HCT116 (cell line): Measurements from ENCODE around the gene ZSCAN2. TPM values are rescaled to one million over a fixed set of nuclear protein-coding genes. Genes with fewer than 3 reads are reported as not detected.
A peak's percentile ranks its signal among the peaks of the same experiment; 100 is the strongest.

Experiments used
- ATAC-seq: fragments of 200-7000 bp; cut with Tn5 transposase; 2 replicates; pipeline ENCODE4 v1.9.1; 2020; ENCODE audit warnings: mild to moderate bottlenecking, moderate library complexity
- BruUV-seq: library from RNA; stranded (reverse); fragments of 400-500 nt; replicated peaks from 2 replicates; lab custom pipeline; 2021; lab: Mats Ljungman, UMichigan
- CTCF ChIA-PET: fragments of 300-600 bp; sonication (Branson Sonifier 250); formaldehyde crosslinking; loops from one replicate; lab custom pipeline; 2021; ENCODE audit warnings: antibody characterized with exemption; lab: Charles Lee
- POLR2A ChIA-PET: fragments of 300-600, 350-600 bp; sonication (Branson Sonifier 250); formaldehyde crosslinking; loops from one replicate; lab custom pipeline; 2021; ENCODE audit warnings: antibody characterized with exemption; lab: Charles Lee
- RAD21 ChIA-PET, 2 experiments: fragments of 300-600 bp; sonication (Branson Sonifier 250); formaldehyde crosslinking; loops; one replicate each; lab custom pipeline; 2023; ENCODE audit warnings: low total read pairs in 2 of 2; ENCODE audit not compliant: uncharacterized antibody in 2 of 2, unreplicated experiment in 2 of 2, low non-redundant PET in 1 of 2; lab: Charles Lee
- DNase-seq: peaks from one replicate; pipeline ENCODE4 v3.0.0-alpha.2; 2010; ENCODE audit warnings: low read depth, low spot score
- H2AFZ ChIP-seq: fragments of 200-600 bp; shearing (Covaris generic), sonication (generic); 2 replicates; pipeline ENCODE4 v1.6.1; 2017; ENCODE audit warnings: low read depth, mixed run types, mixed read lengths, antibody characterized with exemption, low read length; ENCODE audit not compliant: poor library complexity, severe bottlenecking
- H3K27ac ChIP-seq: 2 replicates; pipeline ENCODE4 v1.5.1; 2012; ENCODE audit warnings: low read depth, low read length
- H3K27me3 ChIP-seq: fragments of 200-600 bp; sonication (generic); 2 replicates; pipeline ENCODE4 v1.6.1; 2016; ENCODE audit warnings: mixed run types, low read length, mixed read lengths; ENCODE audit not compliant: insufficient read depth
- H3K36me3 ChIP-seq, 2 experiments: fragments of 200-500 bp in 1 of 2; fragments of 200-600 bp in 1 of 2; sonication (Bioruptor generic) in 1 of 2; sonication (generic) in 1 of 2; 2 replicates each; pipeline versions ENCODE4 v1.5.1 to v1.6.1; 2014 to 2016; ENCODE audit warnings: low read length in 2 of 2, inconsistent platforms in 1 of 2, mixed read lengths in 1 of 2, mixed run types in 1 of 2; ENCODE audit not compliant: insufficient read depth in 2 of 2, control insufficient read depth in 1 of 2
- H3K4me1 ChIP-seq, 2 experiments: fragments of 200-600 bp in 1 of 2; sonication (generic) in 1 of 2; 2 replicates each; pipeline versions ENCODE4 v1.5.1 to v1.6.1; 2012 to 2017; ENCODE audit warnings: low read length in 2 of 2, inconsistent platforms in 1 of 2, mild to moderate bottlenecking in 1 of 2, mixed read lengths in 1 of 2, mixed run types in 1 of 2, moderate library complexity in 1 of 2; ENCODE audit not compliant: insufficient read depth in 2 of 2, control insufficient read depth in 1 of 2
- H3K4me2 ChIP-seq: fragments of 200-600 bp; sonication (generic); 2 replicates; pipeline ENCODE4 v1.6.1; 2017; ENCODE audit warnings: mixed run types, low read length, mixed read lengths
- H3K4me3 ChIP-seq, 2 experiments: fragments of 200-600 bp in 1 of 2; sonication (generic) in 1 of 2; replicated peaks in 1 of 2; 2 replicates each; pipeline ENCODE4 v1.5.1; 2011 to 2016; ENCODE audit warnings: low read length in 2 of 2, control low read depth in 1 of 2, low read depth in 1 of 2, mild to moderate bottlenecking in 1 of 2, mixed read lengths in 1 of 2, mixed run types in 1 of 2
- H3K79me2 ChIP-seq: fragments of 200-600 bp; sonication (generic); 2 replicates; pipeline ENCODE4 v1.6.1; 2017; ENCODE audit warnings: mild to moderate bottlenecking, mixed run types, low read length, moderate library complexity, mixed read lengths; ENCODE audit not compliant: insufficient read depth
- H3K9ac ChIP-seq: fragments of 200-600 bp; sonication (generic); 2 replicates; pipeline ENCODE4 v1.6.1; 2016; ENCODE audit warnings: low read length, mixed read lengths
- H3K9me2 ChIP-seq: fragments of 200-600 bp; sonication (generic), shearing (Covaris generic); 2 replicates; pipeline ENCODE4 v1.6.1; 2017; ENCODE audit warnings: mixed run types, mild to moderate bottlenecking, moderate library complexity; ENCODE audit not compliant: insufficient read depth
- H3K9me3 ChIP-seq, 2 experiments: fragments of 200-500 bp in 1 of 2; fragments of 200-600 bp in 1 of 2; sonication (Bioruptor generic) in 1 of 2; sonication (generic) in 1 of 2; 2 replicates each; pipeline ENCODE4 v1.6.1; 2014 to 2017; ENCODE audit warnings: low read length in 2 of 2, mixed read lengths in 2 of 2, inconsistent platforms in 1 of 2, low read depth in 1 of 2, mild to moderate bottlenecking in 1 of 2, mixed run types in 1 of 2, moderate library complexity in 1 of 2; ENCODE audit not compliant: control insufficient read depth in 1 of 2, insufficient read depth in 1 of 2
- H4K20me1 ChIP-seq: fragments of 200-600 bp; sonication (generic), shearing (Covaris generic); 2 replicates; pipeline ENCODE4 v1.6.1; 2017; ENCODE audit warnings: mixed run types, mild to moderate bottlenecking, moderate library complexity; ENCODE audit not compliant: insufficient read depth
- ATF3 ChIP-seq: IDR thresholded peaks from 2 replicates; pipeline ENCODE4 v1.6.1; 2012
- CBX3 ChIP-seq: IDR thresholded peaks from 2 replicates; pipeline ENCODE4 v1.6.1; 2012; ENCODE audit warnings: low read depth
- CTCF ChIP-seq, 3 experiments: fragments of 200-600 bp in 1 of 3; sonication (generic) in 1 of 3; IDR thresholded peaks in 2 of 3; conservative IDR thresholded peaks in 1 of 3; 2 replicates each; pipeline ENCODE4 v1.5.1; 2012 to 2017; ENCODE audit warnings: low read depth in 2 of 3, low read length in 2 of 3, antibody characterized with exemption in 1 of 3, borderline replicate concordance in 1 of 3, control low read depth in 1 of 3, mild to moderate bottlenecking in 1 of 3, mixed read lengths in 1 of 3, mixed run types in 1 of 3, moderate library complexity in 1 of 3; ENCODE audit not compliant: insufficient read depth in 1 of 3
- ELF1 ChIP-seq: IDR thresholded peaks from 2 replicates; pipeline ENCODE4 v1.6.1; 2012; ENCODE audit warnings: low read depth, borderline replicate concordance
- EZH2phosphoT487 ChIP-seq: fragments of 200-600 bp; IDR thresholded peaks from 2 replicates; pipeline ENCODE4 v1.6.1; 2018; ENCODE audit warnings: antibody characterized with exemption, borderline replicate concordance
- FOSL1 ChIP-seq: IDR thresholded peaks from 2 replicates; pipeline ENCODE4 v1.6.1; 2012; ENCODE audit warnings: low read depth
- JUND ChIP-seq: IDR thresholded peaks from 2 replicates; pipeline ENCODE4 v1.6.1; 2012
- MAX ChIP-seq: IDR thresholded peaks from 2 replicates; pipeline ENCODE4 v1.6.1; 2012
- POLR2A ChIP-seq: IDR thresholded peaks from 2 replicates; pipeline ENCODE4 v1.7.0; 2011; ENCODE audit warnings: borderline replicate concordance; ENCODE audit not compliant: insufficient read depth, insufficient read length; ENCODE audit errors: extremely low read depth
- POLR2AphosphoS5 ChIP-seq: IDR thresholded peaks from 2 replicates; pipeline ENCODE4 v1.6.1; 2011; ENCODE audit warnings: mild to moderate bottlenecking, low read depth, low read length, moderate library complexity
- RAD21 ChIP-seq: IDR thresholded peaks from 2 replicates; pipeline ENCODE4 v1.6.1; 2012; ENCODE audit warnings: low read depth, mild to moderate bottlenecking
- REST ChIP-seq: IDR thresholded peaks from 2 replicates; pipeline ENCODE4 v1.6.1; 2012; ENCODE audit warnings: low read depth
- SP1 ChIP-seq: IDR thresholded peaks from 2 replicates; pipeline ENCODE4 v1.6.1; 2012; ENCODE audit warnings: low read depth
- SRF ChIP-seq: IDR thresholded peaks from 2 replicates; pipeline ENCODE4 v1.6.1; 2012; ENCODE audit warnings: low read depth
- TCF7L2 ChIP-seq: IDR thresholded peaks from 2 replicates; pipeline ENCODE4 v1.7.0; 2011; ENCODE audit warnings: borderline replicate concordance, inconsistent platforms; ENCODE audit not compliant: insufficient read depth, insufficient read length; ENCODE audit errors: extremely low read depth
- YY1 ChIP-seq: IDR thresholded peaks from 2 replicates; pipeline ENCODE4 v1.6.1; 2011; ENCODE audit warnings: low read length, low read depth, moderate library complexity, mild to moderate bottlenecking; ENCODE audit not compliant: insufficient replicate concordance; ENCODE audit errors: extremely low read depth
- ZFX ChIP-seq: fragments of 450-650 bp; IDR thresholded peaks from 2 replicates; pipeline ENCODE4 v1.6.1; 2017
- intact Hi-C: fragments of 100-400 bp; cut with micrococcal nuclease; formaldehyde crosslinking; loops from 2 replicates; pipeline ENCODE4 v1.10.0; 2022
- total RNA-seq: library from RNA; stranded (reverse); gene quantifications from one replicate; pipeline ENCODE4 v1.2.1, GENCODE V29; 2021; ENCODE audit not compliant: unreplicated experiment

The ZSCAN2 gene
- total RNA-seq, 1 experiment from 2014 or later = 15.5 TPM

GRCh38 chr15:84634228-84634837 is 33.5 kb downstream of the ZSCAN2 start (continued):
- TF ChIP-seq EZH2phosphoT487 = no peak
- TF ChIP-seq TCF7L2 = no peak
- TF ChIP-seq, all 23 proteins: peak for 0

- H3K9me3 ChIP-seq = no peaks in the 10 kb centered on the region
- no peak for TF ChIP-seq TCF7L2
- no peak for TF ChIP-seq SRF
- TF ChIP-seq YY1 = no peak
- TF ChIP-seq POLR2A = no peak
- TF ChIP-seq REST = no peak
- TF ChIP-seq JUND = no peak
- peak in 2 of 3 experiments; percentile 24 to 26; a peak in 4 of 6 replicates for TF ChIP-seq CTCF (IDR thresholded peaks at IDR 0.05 in 2 of 3, conservative IDR thresholded peaks at IDR 0.05 in 1 of 3; ENCODE audit: borderline replicate concordance in 1 of 3, insufficient read depth in 1 of 3, low read depth in 2 of 3, low read length in 2 of 3)
- no peak for TF ChIP-seq ELF1
- no peak for TF ChIP-seq POLR2AphosphoS5
- no peak for TF ChIP-seq EZH2phosphoT487
- TF ChIP-seq FOSL1 = no peak
- TF ChIP-seq SP1 = no peak
- TF ChIP-seq RAD21 = peak; percentile 55; the same call in 1 of the 2 replicates
- TF ChIP-seq ZFX = no peak
- no peak for TF ChIP-seq CBX3
- TF ChIP-seq ATF3 = no peak
- TF ChIP-seq MAX = peak; percentile 33; the same call in 1 of the 2 replicates
- H3K4me1 ChIP-seq = peaks cover 0 to 7% of the 10 kb centered on the region in 2 experiments; a peak in 1 of 4 replicates
- peak overlapping the region; percentile 24; the same call in 1 of the 2 replicates for H3K27ac ChIP-seq
- no peaks in the 10 kb centered on the region for H3K27me3 ChIP-seq
- no peak overlapping the region for H2AFZ ChIP-seq
- no peak overlapping the region for H3K4me3 ChIP-seq
- CTCF ChIA-PET = interaction anchor here (0.7 to 1.3 kb wide), 3 partner anchors 39 to 50 kb away, joined by 3 to 4 read pairs (median 3); no protein-coding TSS in a partner anchor
- H4K20me1 ChIP-seq = no peaks in the 10 kb centered on the region
- no peak overlapping the region for H3K4me2 ChIP-seq
- peaks cover 7 to 18% of the 10 kb centered on the region in 2 experiments; a peak in 3 of 4 replicates for H3K36me3 ChIP-seq
- H3K79me2 ChIP-seq = no peaks in the 10 kb centered on the region
- intact Hi-C loops = no loop called here
- POLR2A ChIA-PET = no interaction called here
- no peaks in the 10 kb centered on the region for H3K9me2 ChIP-seq
- RAD21 ChIA-PET = no interaction called here
- ATAC-seq = peak; percentile 47
- BruUV-seq = no TSS peak
- DNase-seq = no peak
- H3K9ac ChIP-seq = no peak overlapping the region
Observed at GRCh38 chr15:84638103-84638502, 37.3 kb downstream of the ZSCAN2 start.
